PC-3 (cell line): Measurements from ENCODE around the gene MRRF. TPM values are rescaled to one million over a fixed set of nuclear protein-coding genes. Genes with fewer than 3 reads are reported as not detected.

ENCODE experiments used
- ATAC-seq: fragments of 200-7000 bp; cut with Tn5 transposase; 2 replicates; pipeline ENCODE4 v1.9.1; 2020; ENCODE audit warnings: mild to moderate bottlenecking, moderate library complexity
- BruUV-seq: library from RNA; stranded (reverse); fragments of 400-500 nt; replicated peaks from 2 replicates; lab custom pipeline; 2021; lab: Mats Ljungman, UMichigan
- CTCF ChIA-PET: fragments of 300-600 bp; sonication (Branson Sonifier 250); formaldehyde crosslinking; loops from one replicate; lab custom pipeline; 2022; ENCODE audit warnings: antibody characterized with exemption; lab: Charles Lee
- POLR2A ChIA-PET: fragments of 300-600 bp; sonication (Branson Sonifier 250); formaldehyde crosslinking; loops from one replicate; lab custom pipeline; 2022; ENCODE audit warnings: antibody characterized with exemption; ENCODE audit not compliant: unreplicated experiment; lab: Charles Lee
- DNase-seq: peaks from one replicate; pipeline ENCODE4 v3.0.0-alpha.2; 2015
- H2AFZ ChIP-seq: fragments of 300-600 bp; sonication (generic); 2 replicates; pipeline ENCODE4 v1.6.0; 2016; ENCODE audit warnings: antibody characterized with exemption, low read length
- H3F3A ChIP-seq: fragments of 300-600 bp; sonication (generic); one replicate; pipeline ENCODE4 v1.6.0; 2017; ENCODE audit warnings: antibody characterized with exemption, low read length, control low read depth, mild to moderate bottlenecking; ENCODE audit not compliant: unreplicated experiment
- H3K27ac ChIP-seq: fragments of 300-600 bp; sonication (generic); 2 replicates; pipeline ENCODE4 v1.5.1; 2016; ENCODE audit warnings: mild to moderate bottlenecking, low read length
- H3K27me3 ChIP-seq: fragments of 300-600 bp; sonication (generic); 2 replicates; pipeline ENCODE4 v1.6.1; 2016; ENCODE audit warnings: low read length, mixed read lengths
- H3K36me3 ChIP-seq: fragments of 300-600 bp; sonication (generic); 2 replicates; pipeline ENCODE4 v1.6.1; 2016; ENCODE audit warnings: low read depth, mixed run types, low read length, mixed read lengths
- H3K4me1 ChIP-seq: fragments of 300-600 bp; sonication (generic); 2 replicates; pipeline ENCODE4 v1.5.1; 2016; ENCODE audit warnings: low read length; ENCODE audit not compliant: insufficient read depth
- H3K4me2 ChIP-seq: fragments of 300-600 bp; sonication (generic); 2 replicates; pipeline ENCODE4 v1.6.0; 2016; ENCODE audit warnings: low read length
- H3K4me3 ChIP-seq: fragments of 300-600 bp; sonication (generic); 2 replicates; pipeline ENCODE4 v1.5.1; 2016; ENCODE audit warnings: mild to moderate bottlenecking, low read length, mixed read lengths
- H3K79me2 ChIP-seq: fragments of 300-600 bp; sonication (generic); 2 replicates; pipeline ENCODE4 v1.6.1; 2017; ENCODE audit warnings: low read length, mixed read lengths
- H3K9ac ChIP-seq: fragments of 300-600 bp; sonication (generic); 2 replicates; pipeline ENCODE4 v1.6.0; 2016; ENCODE audit warnings: mild to moderate bottlenecking, low read length
- H3K9me2 ChIP-seq: fragments of 300-600 bp; sonication (generic); replicated peaks from 2 replicates; pipeline ENCODE4 v1.6.1; 2016; ENCODE audit warnings: mixed run types, low read length, mixed read lengths
- H3K9me3 ChIP-seq: fragments of 300-600 bp; sonication (generic); 2 replicates; pipeline ENCODE4 v1.6.1; 2016; ENCODE audit warnings: low read length, mixed read lengths
- H4K20me1 ChIP-seq: fragments of 300-600 bp; sonication (generic); 2 replicates; pipeline ENCODE4 v1.6.1; 2016; ENCODE audit warnings: low read length, mixed read lengths
- CTCF ChIP-seq: fragments of 300-600 bp; sonication (generic); conservative IDR thresholded peaks from 2 replicates; pipeline ENCODE4 v1.5.1; 2017; ENCODE audit warnings: antibody characterized with exemption, low read depth, mild to moderate bottlenecking, low read length
- EZH2 ChIP-seq: fragments of 300-600 bp; sonication (generic); IDR thresholded peaks from one replicate; pipeline ENCODE4 v1.6.1; 2017; ENCODE audit warnings: antibody characterized with exemption, mild to moderate bottlenecking, low read length; ENCODE audit not compliant: unreplicated experiment
- EZH2phosphoT487 ChIP-seq: fragments of 300-600 bp; sonication (generic); IDR thresholded peaks from 2 replicates; pipeline ENCODE4 v1.6.1; 2018; ENCODE audit warnings: mild to moderate bottlenecking, antibody characterized with exemption, low read length, borderline replicate concordance
- intact Hi-C: fragments of 100-400 bp; cut with micrococcal nuclease; formaldehyde crosslinking; loops from 2 replicates; pipeline ENCODE4 v1.9.0; 2023
- total RNA-seq: library from RNA; depleted of rRNA; stranded (reverse); fragments of >200 nt; gene quantifications from 2 replicates; pipeline ENCODE4 v1.2.3, GENCODE V29; 2014

The MRRF gene
- total RNA-seq, 1 experiment from 2014 or later, result 30.2 TPM

DNA sequence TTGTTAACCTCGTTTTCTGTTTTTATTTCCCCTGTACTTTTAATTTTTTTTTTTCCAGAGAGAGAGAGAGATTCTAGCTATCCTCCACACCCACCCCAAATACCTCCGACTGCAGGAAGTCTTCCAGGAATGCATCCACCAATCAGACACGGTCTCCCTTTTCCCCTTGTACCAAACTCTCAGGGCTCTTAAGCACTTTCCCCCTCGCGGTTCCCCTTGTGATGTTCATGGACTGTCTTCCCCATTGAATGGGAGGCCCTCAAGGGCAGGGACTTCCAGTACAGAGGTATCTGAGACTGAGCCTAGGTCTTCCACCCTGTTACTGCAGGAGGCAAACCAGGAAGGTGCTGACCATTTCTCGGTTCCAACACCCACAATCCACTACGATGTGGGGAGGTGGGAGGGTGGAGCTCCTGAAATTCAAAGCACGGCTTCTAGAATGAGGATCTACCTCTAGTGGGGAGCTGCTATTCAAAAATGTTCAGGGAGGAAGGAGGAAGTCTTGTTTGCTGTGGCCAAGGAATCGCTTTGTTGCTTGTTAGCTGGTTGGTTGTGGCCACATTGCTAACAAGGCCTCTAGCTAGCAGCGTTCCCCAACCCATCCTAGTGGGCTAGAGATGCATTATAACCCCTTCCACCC lies 68.6 kb downstream of the MRRF start:
- Histone ChIP-seq H2AFZ (no peak overlapping the region), H3K27me3 (no peaks in the 10 kb centered on the region), H3K4me2 (no peak overlapping the region), H3K4me3 (no peak overlapping the region), H3K36me3 (no peaks in the 10 kb centered on the region), H3K9me3 (no peaks in the 10 kb centered on the region), H3K27ac (no peak overlapping the region), H3K79me2 (no peaks in the 10 kb centered on the region), H3F3A (no peaks in the 10 kb centered on the region), H3K9me2 (no peaks in the 10 kb centered on the region), H3K9ac (no peak overlapping the region), H4K20me1 (no peaks in the 10 kb centered on the region), H3K4me1 (no peaks in the 10 kb centered on the region)
- ATAC-seq (no peak), DNase-seq (no peak)
- POLR2A ChIA-PET, result no interaction called here
- CTCF ChIA-PET, result no interaction called here
- no TSS peak for BruUV-seq
- intact Hi-C loops, result no loop called here
- TF ChIP-seq EZH2, result no peak
- TF ChIP-seq EZH2phosphoT487, result no peak
- no peak for TF ChIP-seq CTCF

GRCh38 chr9:122334916-122335315 lies 70.2 kb downstream of the MRRF start:
- H3K9me2 ChIP-seq, result no peaks in the 10 kb centered on the region
- H3K27ac ChIP-seq, result no peak overlapping the region
- H3F3A ChIP-seq, result no peaks in the 10 kb centered on the region
- TF ChIP-seq EZH2phosphoT487 (no peak), EZH2 (no peak), CTCF (no peak)
- no peak overlapping the region for H3K4me2 ChIP-seq
- ATAC-seq, result no peak
- no peaks in the 10 kb centered on the region for H3K79me2 ChIP-seq
- no peaks in the 10 kb centered on the region for H3K4me1 ChIP-seq
- intact Hi-C loops, result no loop called here
- no peak overlapping the region for H3K9ac ChIP-seq
- CTCF ChIA-PET, result no interaction called here
- no peak overlapping the region for H3K4me3 ChIP-seq
- no peaks in the 10 kb centered on the region for H4K20me1 ChIP-seq
- POLR2A ChIA-PET, result no interaction called here
- no peaks in the 10 kb centered on the region for H3K36me3 ChIP-seq
- no peaks in the 10 kb centered on the region for H3K9me3 ChIP-seq
- H2AFZ ChIP-seq, result no peak overlapping the region
- no peak for DNase-seq
- no peaks in the 10 kb centered on the region for H3K27me3 ChIP-seq
- no TSS peak for BruUV-seq

- no peak overlapping the region for H3K9ac ChIP-seq
- H3K4me1 ChIP-seq, result no peaks in the 10 kb centered on the region
- H3K36me3 ChIP-seq, result no peaks in the 10 kb centered on the region
- no peak overlapping the region for H3K27ac ChIP-seq
- H3K27me3 ChIP-seq, result no peaks in the 10 kb centered on the region
- no peak overlapping the region for H2AFZ ChIP-seq
- H3K9me2 ChIP-seq, result no peaks in the 10 kb centered on the region
- ChIA-PET CTCF (no interaction called here), POLR2A (interaction anchor here (0.6 kb wide), 1 partner anchor 11 kb away, joined by 3 read pairs; no protein-coding TSS in a partner anchor)
- no peaks in the 10 kb centered on the region for H3K79me2 ChIP-seq
- no peak for ATAC-seq
- no TSS peak for BruUV-seq
- TF ChIP-seq CTCF (no peak), EZH2 (no peak), EZH2phosphoT487 (no peak)
- no peak for DNase-seq
- H3F3A ChIP-seq, result no peaks in the 10 kb centered on the region
- intact Hi-C loops, result no loop called here
- H3K4me3 ChIP-seq, result no peak overlapping the region
- no peaks in the 10 kb centered on the region for H3K9me3 ChIP-seq
- no peak overlapping the region for H3K4me2 ChIP-seq
- H4K20me1 ChIP-seq, result no peaks in the 10 kb centered on the region
Measured at GRCh38 chr9:122336189-122336588, 71.5 kb downstream of the MRRF start.
